MM.1S (cell line): ENCODE results near the gene LFNG.

ENCODE experiments used
- DNase-seq: peaks from one replicate; pipeline ENCODE4 v3.0.0-alpha.2; 2015
- H2AFZ ChIP-seq: fragments of 300-600 bp; sonication (generic); 2 replicates; pipeline ENCODE4 v1.6.0; 2016; ENCODE audit warnings: antibody characterized with exemption, low read length
- H3F3A ChIP-seq: fragments of 300-600 bp; sonication (generic); 2 replicates; pipeline ENCODE4 v1.6.1; 2016; ENCODE audit warnings: mild to moderate bottlenecking, antibody characterized with exemption, low read length, moderate library complexity, mixed read lengths; ENCODE audit not compliant: insufficient read depth
- H3K27ac ChIP-seq: fragments of 300-600 bp; sonication (generic); 2 replicates; pipeline ENCODE4 v1.5.1; 2016; ENCODE audit warnings: mild to moderate bottlenecking, low read length
- H3K27me3 ChIP-seq: fragments of 300-600 bp; sonication (generic); replicated peaks from 2 replicates; pipeline ENCODE4 v1.6.0; 2016; ENCODE audit warnings: low read length; ENCODE audit not compliant: insufficient read depth
- H3K36me3 ChIP-seq: fragments of 300-600 bp; sonication (generic); replicated peaks from 2 replicates; pipeline ENCODE4 v1.6.1; 2016; ENCODE audit warnings: mild to moderate bottlenecking, low read length, mixed read lengths; ENCODE audit not compliant: insufficient read depth
- H3K4me1 ChIP-seq: fragments of 300-600 bp; sonication (generic); 2 replicates; pipeline ENCODE4 v1.6.1; 2016; ENCODE audit warnings: low read length, mixed read lengths
- H3K4me2 ChIP-seq: fragments of 300-600 bp; sonication (generic); 2 replicates; pipeline ENCODE4 v1.6.0; 2016; ENCODE audit warnings: low read depth, low read length
- H3K4me3 ChIP-seq: fragments of 300-600 bp; sonication (generic); 2 replicates; pipeline ENCODE4 v1.5.1; 2016; ENCODE audit warnings: low read length, mixed read lengths
- H3K79me2 ChIP-seq: fragments of 300-600 bp; sonication (generic); 2 replicates; pipeline ENCODE4 v1.6.1; 2016; ENCODE audit warnings: mixed run types, low read length, mixed read lengths
- H3K9ac ChIP-seq: fragments of 300-600 bp; sonication (generic); 2 replicates; pipeline ENCODE4 v1.6.1; 2016; ENCODE audit warnings: low read length, mixed read lengths
- H3K9me2 ChIP-seq: fragments of 300-600 bp; sonication (generic); replicated peaks from 2 replicates; pipeline ENCODE4 v1.6.1; 2016; ENCODE audit warnings: mild to moderate bottlenecking, low read length, mixed read lengths; ENCODE audit not compliant: insufficient read depth
- H3K9me3 ChIP-seq: fragments of 300-600 bp; sonication (generic); replicated peaks from 2 replicates; pipeline ENCODE4 v1.6.1; 2016; ENCODE audit warnings: mild to moderate bottlenecking, low read length, mixed read lengths; ENCODE audit not compliant: insufficient read depth
- H4K20me1 ChIP-seq: fragments of 300-600 bp; sonication (generic); 2 replicates; pipeline ENCODE4 v1.6.1; 2016; ENCODE audit warnings: mild to moderate bottlenecking, low read length, moderate library complexity, mixed read lengths; ENCODE audit not compliant: insufficient read depth
- CTCF ChIP-seq: fragments of 300-600 bp; sonication (generic); IDR thresholded peaks from 2 replicates; pipeline ENCODE4 v1.5.1; 2016; ENCODE audit warnings: antibody characterized with exemption, low read length, mixed read lengths
- EZH2 ChIP-seq: fragments of 300-600 bp; sonication (generic); optimal IDR thresholded peaks from 2 replicates; pipeline ENCODE3; 2017; ENCODE audit warnings: low read depth, mild to moderate bottlenecking, antibody characterized with exemption, low read length, mixed read lengths
- EZH2phosphoT487 ChIP-seq: fragments of 300-600 bp; sonication (generic); IDR thresholded peaks from 2 replicates; pipeline ENCODE4 v1.6.1; 2018; ENCODE audit warnings: antibody characterized with exemption, low read length

Gene LFNG

DNA sequence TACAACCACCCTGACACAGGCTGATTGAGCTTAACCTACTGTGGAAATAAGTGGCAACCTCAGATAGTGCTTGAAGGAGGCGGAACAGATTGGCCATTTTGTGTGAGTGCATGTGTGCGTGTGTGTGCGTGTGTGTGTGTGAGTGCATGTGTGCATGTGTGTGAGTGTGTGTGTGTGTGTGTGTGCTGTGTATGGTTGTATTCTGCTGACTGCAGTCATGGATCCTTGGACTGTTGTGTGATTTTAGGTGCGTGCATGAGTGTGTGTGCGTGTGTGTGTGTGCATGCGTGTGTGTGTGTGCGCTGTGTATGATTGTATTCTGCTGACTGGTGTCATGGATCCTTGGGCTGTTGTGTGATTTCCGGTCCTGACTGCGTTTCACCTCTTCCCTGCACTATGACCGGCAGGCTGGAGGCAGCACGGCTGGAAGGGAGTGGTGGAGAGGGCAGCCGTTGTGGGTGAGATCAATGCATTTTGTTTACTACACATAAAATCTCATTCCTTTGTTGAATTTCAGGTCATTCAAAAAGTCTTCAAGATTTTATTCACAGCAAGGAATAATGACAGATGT, 45.5 kb downstream of the LFNG start:
- H3K9ac ChIP-seq: no peak overlapping the region
- H3F3A ChIP-seq: peaks cover 17% of the 10 kb centered on the region
- no peak overlapping the region for H2AFZ ChIP-seq
- H3K4me2 ChIP-seq: no peak overlapping the region
- H3K36me3 ChIP-seq: no peaks in the 10 kb centered on the region
- no peak overlapping the region for H3K27ac ChIP-seq
- no peak for TF ChIP-seq EZH2
- no peak for TF ChIP-seq CTCF
- no peak for TF ChIP-seq EZH2phosphoT487
- H4K20me1 ChIP-seq: no peaks in the 10 kb centered on the region
- peaks cover 18% of the 10 kb centered on the region for H3K4me1 ChIP-seq
- no peaks in the 10 kb centered on the region for H3K9me2 ChIP-seq
- H3K27me3 ChIP-seq: no peaks in the 10 kb centered on the region
- DNase-seq: no peak
- H3K9me3 ChIP-seq: no peaks in the 10 kb centered on the region
- H3K79me2 ChIP-seq: peaks cover 23% of the 10 kb centered on the region
- no peak overlapping the region for H3K4me3 ChIP-seq

- no peak overlapping the region for H3K9ac ChIP-seq
Measured at GRCh38 chr7:2566348-2566889, 46.8 kb downstream of the LFNG start.

GRCh38 chr7:2566890-2567678, 47.5 kb downstream of the LFNG start:
- TF ChIP-seq CTCF: peak; percentile 66
- TF ChIP-seq EZH2phosphoT487: no peak
- DNase-seq: peak; percentile 92
- peak overlapping the region; percentile 62 for H3K27ac ChIP-seq
- H4K20me1 ChIP-seq: no peaks in the 10 kb centered on the region
- H3K9me3 ChIP-seq: no peaks in the 10 kb centered on the region
- H3K4me2 ChIP-seq: peak overlapping the region; percentile 87
- no peaks in the 10 kb centered on the region for H3K36me3 ChIP-seq
- H3K79me2 ChIP-seq: peaks cover 16% of the 10 kb centered on the region
- H3K4me3 ChIP-seq: peak overlapping the region; percentile 48
- H3K27me3 ChIP-seq: no peaks in the 10 kb centered on the region
- peak overlapping the region; percentile 22 for H2AFZ ChIP-seq
- H3K4me1 ChIP-seq: peaks cover 14% of the 10 kb centered on the region
- H3K9me2 ChIP-seq: no peaks in the 10 kb centered on the region
- peaks cover 16% of the 10 kb centered on the region for H3F3A ChIP-seq
- peak overlapping the region; percentile 28; the same call in 1 of the 2 replicates for H3K9ac ChIP-seq

More at GRCh38 chr7:2566348-2566889, 46.8 kb downstream of the LFNG start:
- peaks cover 16% of the 10 kb centered on the region for H3F3A ChIP-seq
- H3K4me3 ChIP-seq: peak overlapping the region; percentile 48; the same call in 1 of the 2 replicates
- H3K4me2 ChIP-seq: peak overlapping the region; percentile 87
- H3K9me2 ChIP-seq: no peaks in the 10 kb centered on the region
- H2AFZ ChIP-seq: peak overlapping the region; percentile 22; the same call in 1 of the 2 replicates
- no peaks in the 10 kb centered on the region for H3K36me3 ChIP-seq
- peaks cover 20% of the 10 kb centered on the region for H3K79me2 ChIP-seq
- H3K9me3 ChIP-seq: no peaks in the 10 kb centered on the region
- peak overlapping the region; percentile 62 for H3K27ac ChIP-seq
- H3K4me1 ChIP-seq: peaks cover 14% of the 10 kb centered on the region
- no peak for DNase-seq
- TF ChIP-seq EZH2phosphoT487 (no peak), CTCF (no peak), EZH2 (no peak)
- no peaks in the 10 kb centered on the region for H4K20me1 ChIP-seq
- H3K27me3 ChIP-seq: no peaks in the 10 kb centered on the region
